Pancreas (tissue), 10 donors: ENCODE measurements around the gene TSSC4. TPM values are rescaled to one million over a fixed set of nuclear protein-coding genes. Genes with fewer than 3 reads are reported as not detected.

Experiments
- ATAC-seq, 4 donors: fragments of 200-7000 bp; cut with Tn5 transposase; one replicate each; pipeline versions ENCODE4 v1.8.0 to v1.9.1; 2020; ENCODE audit warnings: mild to moderate bottlenecking in 4 of 4, moderate library complexity in 4 of 4
- DNase-seq, 6 donors: peaks; one replicate each; pipeline ENCODE4 v3.0.0-alpha.2; 2020
- FAIRE-seq: peaks from 2 replicates; lab custom pipeline; 2012; peaks lifted over from hg19 to GRCh38; lab: Jason Lieb, UNC
- H3K27ac ChIP-seq, 4 donors: fragments of 200-600 bp; sonication (generic); 1 replicate in 3 of 4; 2 replicates in 1 of 4; pipeline versions ENCODE4 v1.5.0 to v1.8.0; 2020
- H3K27me3 ChIP-seq, 4 donors: fragments of 200-600 bp; one replicate each; pipeline ENCODE4 v1.8.0; 2021
- H3K36me3 ChIP-seq, 3 donors: fragments of 200-600 bp; sonication (generic) in 1 of 3; one replicate each; pipeline versions ENCODE4 v1.5.0 to v1.8.0; 2020 to 2021
- H3K4me1 ChIP-seq, 3 donors: fragments of 200-600 bp; one replicate each; pipeline ENCODE4 v1.8.0; 2021
- H3K4me3 ChIP-seq, 4 donors: fragments of 200-600 bp; sonication (generic) in 2 of 4; one replicate each; pipeline versions ENCODE4 v1.5.0 to v1.8.0; 2020 to 2021
- H3K9me3 ChIP-seq, 4 donors: fragments of 200-600 bp; one replicate each; pipeline ENCODE4 v1.8.0; 2021
- WGBS, 2 donors: extraction: QIAGEN DNeasy Blood & Tissue Kit; methylation state at CpG; one replicate each; pipeline ENCODE4 v1.1.7; 2013; 5-methylcytosine and 5-hydroxymethylcytosine counted together
- intact Hi-C, 3 donors: fragments of 100-400 bp; cut with DNase I; formaldehyde crosslinking; loops; one replicate each; pipeline versions ENCODE4 v1.11.1 to v1.14.2; 2022
- polyA plus RNA-seq, 2 donors: library from polyadenylated mRNA; stranded (reverse); fragments of 200-250 nt; gene quantifications; one replicate each; pipeline ENCODE4 v1.2.3, GENCODE V29; 2013
- total RNA-seq, 6 donors: library from RNA; stranded (reverse); fragmentation: NEBNext Ultra II Directional in 4 of 6; extraction: Animal tissue kit (Norgen Biotek cat#: 25700) in 4 of 6; gene quantifications; one replicate each; pipeline versions ENCODE4 v1.2.1 to v1.2.4, GENCODE V29; 2021 to 2023
- TF ChIP-seq, protein P1 (sequence below), 4 donors: fragments of 200-600 bp; sonication (generic) in 3 of 4; IDR thresholded peaks; one replicate each; pipeline versions ENCODE4 v1.5.0 to v1.8.0; 2021; ENCODE audit warnings: antibody characterized with exemption in 4 of 4
- donor health status: healthy with polysubstance abuse.
- donor health status: DM: no; HTN: no; CAD: no; lungs with moderate emphysema.
- donor health status: DM: no; HTN: no; CAD: no.
- donor health status: control.
- donor health status: control.
- donor health status: Bipolar disorder and iron deficiency.
- donor health status: DM: yes; HTN: yes; CAD: no.
- donor health status: DM: no; HTN: no; CAD: no.
- donor health status: DM: no; HTN: no; CAD: no.
- donor health status: DM: yes; HTN: yes; CAD: no.

Gene TSSC4
- total and polyA plus RNA-seq, 8 donors = 16.8 to 60.0 (median 22.1) TPM

DNA sequence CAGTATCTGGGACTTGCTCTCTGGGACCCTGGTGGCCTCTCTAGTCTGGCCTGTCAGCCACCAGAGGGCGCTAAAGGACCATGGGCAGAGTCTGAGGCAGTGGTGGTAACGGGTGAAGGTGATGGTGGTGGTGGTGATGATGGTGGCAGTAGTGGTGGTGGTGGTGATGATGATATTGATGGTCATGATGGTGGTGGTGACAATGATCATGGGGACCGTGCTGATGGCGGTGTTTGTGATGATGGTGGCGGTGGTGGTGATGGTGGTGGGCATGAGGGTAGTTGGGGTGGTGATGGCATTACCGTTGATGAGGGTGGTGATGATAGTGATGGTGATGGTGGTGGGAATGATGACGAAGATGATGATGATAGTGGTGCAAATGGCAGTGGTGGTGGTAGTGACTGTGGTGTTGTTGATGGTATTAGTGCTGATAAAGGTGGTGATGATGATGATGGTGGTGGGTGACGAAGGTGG is 27.8 kb downstream of the TSSC4 start:
- ATAC-seq = peak; percentile 74 to 94 (median 90)

DNA sequence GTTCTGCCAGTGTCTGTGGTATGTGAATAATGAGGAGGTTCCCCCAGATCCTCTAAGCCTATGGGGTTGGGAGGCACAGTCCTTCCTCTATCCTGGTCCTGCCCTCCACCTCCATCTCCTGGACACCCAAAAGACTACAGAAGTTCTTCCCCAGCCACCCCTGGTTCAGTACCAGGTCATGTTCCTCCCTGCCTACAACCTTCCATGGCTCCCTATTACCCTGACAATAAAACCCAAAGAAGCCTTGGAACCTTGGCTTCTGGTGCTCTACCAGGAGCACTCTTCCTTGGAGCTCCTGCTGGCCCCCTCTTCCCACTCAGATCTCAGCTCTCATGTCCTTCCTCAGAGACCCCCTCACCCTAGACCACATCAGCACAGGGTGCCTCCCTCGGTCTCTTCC is 30.8 kb downstream of the TSSC4 start:
- TF ChIP-seq, protein P1, sequence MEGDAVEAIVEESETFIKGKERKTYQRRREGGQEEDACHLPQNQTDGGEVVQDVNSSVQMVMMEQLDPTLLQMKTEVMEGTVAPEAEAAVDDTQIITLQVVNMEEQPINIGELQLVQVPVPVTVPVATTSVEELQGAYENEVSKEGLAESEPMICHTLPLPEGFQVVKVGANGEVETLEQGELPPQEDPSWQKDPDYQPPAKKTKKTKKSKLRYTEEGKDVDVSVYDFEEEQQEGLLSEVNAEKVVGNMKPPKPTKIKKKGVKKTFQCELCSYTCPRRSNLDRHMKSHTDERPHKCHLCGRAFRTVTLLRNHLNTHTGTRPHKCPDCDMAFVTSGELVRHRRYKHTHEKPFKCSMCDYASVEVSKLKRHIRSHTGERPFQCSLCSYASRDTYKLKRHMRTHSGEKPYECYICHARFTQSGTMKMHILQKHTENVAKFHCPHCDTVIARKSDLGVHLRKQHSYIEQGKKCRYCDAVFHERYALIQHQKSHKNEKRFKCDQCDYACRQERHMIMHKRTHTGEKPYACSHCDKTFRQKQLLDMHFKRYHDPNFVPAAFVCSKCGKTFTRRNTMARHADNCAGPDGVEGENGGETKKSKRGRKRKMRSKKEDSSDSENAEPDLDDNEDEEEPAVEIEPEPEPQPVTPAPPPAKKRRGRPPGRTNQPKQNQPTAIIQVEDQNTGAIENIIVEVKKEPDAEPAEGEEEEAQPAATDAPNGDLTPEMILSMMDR (IDR thresholded peaks at IDR 0.05) = no peak
- WGBS, 2 donors = 87 to 89% methylated on average over 1 of the region's 1 CpG
- intact Hi-C loops = loop anchor here in 2 of 3 donors (2.0 to 10.0 kb wide), 3 partner anchors 83 to 463 kb away; no protein-coding TSS in a partner anchor
- Histone ChIP-seq H3K4me1 (no peaks in the 10 kb centered on the region), H3K27ac (no peak overlapping the region), H3K27me3 (no peaks in the 10 kb centered on the region), H3K36me3 (no peaks in the 10 kb centered on the region), H3K9me3 (no peaks in the 10 kb centered on the region), H3K4me3 (no peak overlapping the region)
- FAIRE-seq (no peak), DNase-seq (peak in 1 of 6 donors; percentile 7), ATAC-seq (no peak)

More for the DNA sequence above, 27.8 kb downstream of the TSSC4 start:
- Histone ChIP-seq H3K27me3 (no peaks in the 10 kb centered on the region), H3K36me3 (no peaks in the 10 kb centered on the region), H3K4me3 (no peak overlapping the region), H3K9me3 (no peaks in the 10 kb centered on the region), H3K27ac (no peak overlapping the region), H3K4me1 (no peaks in the 10 kb centered on the region)
- TF ChIP-seq, protein P1 (IDR thresholded peaks at IDR 0.05) = peak; percentile 73 to 90 (median 82)
- 42 to 44% methylated on average over 8 of the region's 8 CpGs for WGBS, 2 donors
- DNase-seq = peak; percentile 62 to 97 (median 86)
- no peak for FAIRE-seq
- intact Hi-C loops = loop anchor here (5.0 kb wide), 2 partner anchors 104 to 464 kb away; no protein-coding TSS in a partner anchor

DNA sequence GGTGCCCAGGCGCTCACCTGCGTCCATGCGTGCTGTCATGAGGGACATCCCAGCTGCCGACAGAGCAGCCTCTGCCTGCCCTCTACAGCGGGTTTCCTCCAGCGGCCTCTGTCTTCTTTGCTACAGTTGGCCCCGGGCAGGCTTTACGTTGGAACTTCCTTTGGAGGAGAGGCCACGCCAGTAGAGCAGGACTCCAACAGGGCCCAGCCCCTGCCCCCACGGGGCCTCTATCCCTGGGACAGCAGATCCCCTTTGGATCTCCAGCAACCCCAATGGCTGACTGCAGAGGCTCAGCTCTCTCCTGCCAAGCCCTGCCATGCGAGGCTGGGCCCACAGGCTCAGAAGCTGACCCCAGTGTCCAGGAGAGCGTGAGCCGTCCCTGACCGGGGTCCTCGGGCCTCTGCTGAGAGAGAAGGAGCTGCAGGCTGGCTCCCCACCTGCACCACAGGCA is 31.6 kb downstream of the TSSC4 start:
- FAIRE-seq (no peak), DNase-seq (peak in 3 of 6 donors; percentile 18 to 62 (median 51)), ATAC-seq (no peak)
- TF ChIP-seq, protein P1 (IDR thresholded peaks at IDR 0.05) = no peak
- Histone ChIP-seq H3K36me3 (no peaks in the 10 kb centered on the region), H3K4me3 (no peak overlapping the region), H3K27me3 (no peaks in the 10 kb centered on the region), H3K4me1 (no peaks in the 10 kb centered on the region), H3K27ac (no peak overlapping the region), H3K9me3 (no peaks in the 10 kb centered on the region)
- 80 to 89% methylated on average over 15 of the region's 15 CpGs for WGBS, 2 donors
- intact Hi-C loops = loop anchor here in 1 of 3 donors (10.0 kb wide), 2 partner anchors 83 to 463 kb away; no protein-coding TSS in a partner anchor

DNA sequence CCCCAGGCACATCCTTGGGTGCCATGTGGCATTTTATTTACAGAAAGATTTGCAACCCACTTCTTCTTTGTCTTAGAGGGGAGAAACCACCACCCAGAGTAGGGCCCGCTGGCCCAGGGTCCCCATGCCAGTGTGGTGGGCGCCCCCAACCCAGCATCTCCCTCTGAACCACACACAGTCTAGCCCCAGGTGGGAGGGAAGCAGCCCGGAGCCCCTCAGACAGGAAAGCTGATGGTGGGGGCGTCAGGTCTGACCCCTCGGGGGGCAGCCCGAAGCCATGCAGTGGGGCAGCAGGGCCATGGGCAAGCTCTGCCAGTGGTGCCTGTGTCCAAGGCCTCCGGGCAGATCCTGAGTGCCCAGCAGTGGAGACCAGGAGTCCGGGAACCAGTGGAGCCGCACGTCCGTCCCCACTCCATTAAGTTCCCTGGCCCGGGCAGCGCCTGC is 32.1 kb downstream of the TSSC4 start:
- Histone ChIP-seq H3K4me1 (no peaks in the 10 kb centered on the region), H3K4me3 (no peak overlapping the region), H3K36me3 (no peaks in the 10 kb centered on the region), H3K27ac (no peak overlapping the region), H3K9me3 (no peaks in the 10 kb centered on the region), H3K27me3 (no peaks in the 10 kb centered on the region)
- intact Hi-C loops = loop anchor here in 1 of 3 donors (10.0 kb wide), 2 partner anchors 82 to 462 kb away; no protein-coding TSS in a partner anchor
- FAIRE-seq = no peak
- no peak for ATAC-seq
- TF ChIP-seq, protein P1 (IDR thresholded peaks at IDR 0.05) = no peak
- WGBS, 2 donors = 83 to 92% methylated on average over 13 of the region's 13 CpGs
- peak in 3 of 6 donors; percentile 19 to 64 (median 40) for DNase-seq
